K562 (cell line): ENCODE measurements around the gene RUNX1. TPM values are rescaled to one million over a fixed set of nuclear protein-coding genes. Genes with fewer than 3 reads are reported as not detected.

Experiments used
- ATAC-seq: fragments of 200-7000 bp; cut with Tn5 transposase; 3 replicates; pipeline ENCODE4 v1.9.1; 2020; ENCODE audit warnings: moderate library complexity
- BruUV-seq: library from RNA; stranded (reverse); fragments of 400-500 nt; replicated peaks from 2 replicates; lab custom pipeline; 2021; lab: Mats Ljungman, UMichigan
- CTCF ChIA-PET: fragments of 300-600 bp; formaldehyde crosslinking; extraction: SDS; loops from one replicate; lab custom pipeline; 2021; ENCODE audit warnings: low intra/inter-chr PET ratio; lab: Yijun Ruan, JAX
- POLR2A ChIA-PET: fragments of 300-600, 350-650 bp; sonication (Branson Sonifier 250); formaldehyde crosslinking; extraction: SDS; loops from one replicate; lab custom pipeline; 2021; ENCODE audit warnings: antibody characterized with exemption, inconsistent platforms; lab: Yijun Ruan, JAX
- DNase-seq, 4 experiments: peaks; one replicate each; pipeline versions ENCODE4 v3.0.0 to v3.0.0-alpha.2; 2011 to 2018; ENCODE audit warnings: low spot score in 3 of 4, mixed read lengths in 3 of 4; ENCODE audit errors: extremely low read depth in 1 of 4
- FAIRE-seq: peaks from 2 replicates; lab custom pipeline; 2011; peaks lifted over from hg19 to GRCh38; lab: Jason Lieb, UNC
- H2AFZ ChIP-seq: 2 replicates; pipeline ENCODE4 v1.6.0; 2011; ENCODE audit warnings: low read depth, low read length, control low read depth, inconsistent platforms
- H3K27ac ChIP-seq: fragments of 200-600 bp; 3 replicates; pipeline ENCODE4 v1.8.0; 2011; ENCODE audit warnings: low read depth, mild to moderate bottlenecking, control low read depth, inconsistent platforms, low read length, moderate library complexity, mixed read lengths; ENCODE audit errors: extremely low read depth
- H3K27me3 ChIP-seq, 2 experiments: fragments of 300-600 bp in 1 of 2; 2 replicates in 1 of 2; 3 replicates in 1 of 2; pipeline versions ENCODE4 v1.6.0 to v1.8.0; 2011; ENCODE audit warnings: inconsistent platforms in 2 of 2, low read length in 2 of 2, mild to moderate bottlenecking in 1 of 2, mixed read lengths in 1 of 2, moderate library complexity in 1 of 2; ENCODE audit not compliant: control insufficient read depth in 2 of 2, insufficient read depth in 2 of 2
- H3K36me3 ChIP-seq: fragments of 300-600 bp; 3 replicates; pipeline ENCODE4 v1.8.0; 2011; ENCODE audit warnings: mild to moderate bottlenecking, low read length, inconsistent platforms; ENCODE audit not compliant: control insufficient read depth, insufficient read depth
- H3K4me1 ChIP-seq, 2 experiments: fragments of 200-600 bp in 1 of 2; replicated peaks in 1 of 2; 2 replicates in 1 of 2; 3 replicates in 1 of 2; pipeline versions ENCODE4 v1.5.1 to v1.8.0; 2011; ENCODE audit warnings: inconsistent platforms in 2 of 2, low read length in 2 of 2, mild to moderate bottlenecking in 1 of 2, mixed read lengths in 1 of 2, moderate library complexity in 1 of 2; ENCODE audit not compliant: control insufficient read depth in 2 of 2, insufficient read depth in 2 of 2
- H3K4me2 ChIP-seq: 2 replicates; pipeline ENCODE4 v1.6.1; 2011; ENCODE audit warnings: low read length, control low read depth, inconsistent platforms, mixed read lengths; ENCODE audit not compliant: insufficient read depth
- H3K4me3 ChIP-seq: fragments of 200-600 bp; sonication (generic), shearing (Covaris generic); 2 replicates; pipeline ENCODE4 v1.5.1; 2016; ENCODE audit warnings: control low read depth, inconsistent platforms
- H3K79me2 ChIP-seq: fragments of 200-600 bp; 3 replicates; pipeline ENCODE4 v1.8.0; 2011; ENCODE audit warnings: low read length, inconsistent platforms; ENCODE audit not compliant: control insufficient read depth, insufficient read depth
- H3K9ac ChIP-seq, 2 experiments: 2 replicates each; pipeline versions ENCODE4 v1.6.0 to v1.6.1; 2011; ENCODE audit warnings: low read depth in 2 of 2, low read length in 2 of 2, control low read depth in 1 of 2, inconsistent platforms in 1 of 2, mild to moderate bottlenecking in 1 of 2, mixed read lengths in 1 of 2; ENCODE audit not compliant: insufficient read depth in 1 of 2
- H3K9me1 ChIP-seq: one replicate; pipeline ENCODE4 v1.6.0; 2011; ENCODE audit warnings: inconsistent platforms, mild to moderate bottlenecking, low read length, moderate library complexity; ENCODE audit not compliant: control insufficient read depth, insufficient read depth
- H3K9me3 ChIP-seq: replicated peaks from 2 replicates; pipeline ENCODE4 v1.5.1; 2011; ENCODE audit warnings: low read depth, low read length, inconsistent platforms; ENCODE audit not compliant: control insufficient read depth, insufficient read depth
- H4K20me1 ChIP-seq: replicated peaks from 2 replicates; pipeline ENCODE4 v1.6.1; 2011; ENCODE audit warnings: low read length, inconsistent platforms, mixed read lengths; ENCODE audit not compliant: control insufficient read depth, insufficient read depth
- ARID4B ChIP-seq: sonication (generic); formaldehyde crosslinking; IDR thresholded peaks from 2 replicates; pipeline ENCODE4 v1.8.0; 2022; ENCODE audit warnings: mild to moderate bottlenecking, missing genetic modification reagents
- CHD1 ChIP-seq: fragments of 200-600 bp; sonication (generic); IDR thresholded peaks from one replicate; pipeline ENCODE4 v1.6.1; 2012; ENCODE audit warnings: mild to moderate bottlenecking, moderate library complexity, low read length, inconsistent platforms
- E2F6 ChIP-seq, 2 experiments: IDR thresholded peaks; 2 replicates each; pipeline ENCODE4 v1.6.1; 2011; ENCODE audit warnings: borderline replicate concordance in 1 of 2, control low read depth in 1 of 2, low read depth in 1 of 2, low read length in 1 of 2, mild to moderate bottlenecking in 1 of 2, mixed read lengths in 1 of 2, moderate library complexity in 1 of 2; ENCODE audit not compliant: insufficient read depth in 1 of 2, insufficient read length in 1 of 2, poor library complexity in 1 of 2, severe bottlenecking in 1 of 2; ENCODE audit errors: extremely low read depth in 1 of 2
- ELF1 ChIP-seq: fragments of 200-800 bp; sonication (Bioruptor generic); IDR thresholded peaks from 2 replicates; pipeline ENCODE4 v1.6.1; 2016; ENCODE audit warnings: missing genetic modification characterization, missing compliant biosample characterization
- FOXK1 ChIP-seq: sonication (generic); formaldehyde crosslinking; IDR thresholded peaks from 2 replicates; pipeline ENCODE4 v1.8.0; 2022; ENCODE audit warnings: missing genetic modification reagents, mild to moderate bottlenecking, borderline replicate concordance
- GTF2A2 ChIP-seq: IDR thresholded peaks from 2 replicates; pipeline ENCODE4 v1.6.1; 2016; ENCODE audit warnings: mild to moderate bottlenecking, missing genetic modification characterization, missing compliant biosample characterization
- HDAC1 ChIP-seq, 2 experiments: fragments of 450-650 bp; IDR thresholded peaks; 2 replicates each; pipeline ENCODE4 v1.6.1; 2016 to 2017; ENCODE audit warnings: inconsistent platforms in 1 of 2, mild to moderate bottlenecking in 1 of 2, moderate library complexity in 1 of 2
- ID3 ChIP-seq, 2 experiments: fragments of 250-450 bp in 1 of 2; fragments of 450-650 bp in 1 of 2; sonication (Bioruptor Pico) in 1 of 2; IDR thresholded peaks; 2 replicates each; pipeline versions ENCODE4 v1.6.1 to v1.8.0; 2016 to 2021; ENCODE audit warnings: mild to moderate bottlenecking in 2 of 2, moderate library complexity in 2 of 2, missing compliant biosample characterization in 1 of 2, missing genetic modification characterization in 1 of 2
- MNT ChIP-seq, 2 experiments: fragments of 450-650 bp; conservative IDR thresholded peaks; 2 replicates each; pipeline ENCODE4 v1.6.1; 2017; ENCODE audit warnings: mild to moderate bottlenecking in 2 of 2, moderate library complexity in 2 of 2
- NR3C1 ChIP-seq: sonication (generic); formaldehyde crosslinking; IDR thresholded peaks from 2 replicates; pipeline ENCODE4 v1.8.1; 2022; ENCODE audit warnings: missing genetic modification reagents
- ZFX ChIP-seq: sonication (generic); formaldehyde crosslinking; IDR thresholded peaks from 2 replicates; pipeline ENCODE4 v1.8.0; 2022; ENCODE audit warnings: mild to moderate bottlenecking, missing genetic modification reagents, moderate library complexity
- WGBS: fragments of 100-300 bp; shearing (Covaris generic); methylation state at CpG from one replicate; pipeline ENCODE4 v1.1.6; 2016; ENCODE audit warnings: low coverage, mixed read lengths; ENCODE audit not compliant: insufficient coverage; ENCODE audit errors: missing lambda C conversion rate; 5-methylcytosine and 5-hydroxymethylcytosine counted together
- in situ Hi-C: fragments of 300-500 bp; cut with MboI; formaldehyde crosslinking; loops from 4 replicates; pipeline ENCODE4 v1.15.0; 2018; ENCODE audit warnings: inconsistent platforms, mixed read lengths
- intact Hi-C: fragments of 100-400 bp; cut with micrococcal nuclease; formaldehyde crosslinking; loops from 2 replicates; pipeline ENCODE4 v1.14.2; 2022
- polyA plus RNA-seq, 8 experiments: library from polyadenylated mRNA; depleted of rRNA in 4 of 8; stranded (reverse) in 5 of 8; unstranded in 3 of 8; fragments of >200 nt; fragmentation: Nextera tagmentation in 2 of 8; fragmentation: Illumina TruSeq in 1 of 8; extraction: Ambion mirVana in 2 of 8; extraction: Trizol in 1 of 8; gene quantifications; 2 replicates each; pipeline versions ENCODE4 v1.2.1 to v1.2.3, GENCODE V29; 2011 to 2014; ENCODE audit warnings: inconsistent platforms in 1 of 8, missing spikeins in 1 of 8
- total RNA-seq, 7 experiments: library from RNA; depleted of rRNA in 6 of 7; stranded (reverse); fragments of >200 nt in 6 of 7; fragmentation: Illumina TruSeq in 2 of 7; extraction: Trizol in 2 of 7; gene quantifications; 2 replicates each; pipeline versions ENCODE4 v1.2.1 to v1.2.3, GENCODE V29; 2011 to 2021; ENCODE audit warnings: low replicate concordance in 1 of 7

Gene RUNX1
- total and polyA plus RNA-seq, 9 of the 15 experiments (the other 6 are each of a cell fraction or from before 2014, with no cell fraction given) = 2.2 to 68.6 (median 17.8) TPM

GRCh38 chr21:34889320-34889675 lies 159.8 kb downstream of the RUNX1 start:
- in situ Hi-C loops = loop anchor here (5.0 kb wide), 1 partner anchor 138 kb away; no protein-coding TSS in a partner anchor
- ChIA-PET CTCF (interaction anchor here (0.6 to 2.9 kb wide), 2 partner anchors 71 to 510 kb away, joined by 3 to 19 read pairs; no protein-coding TSS in a partner anchor), POLR2A (interaction anchor here (0.6 to 5.4 kb wide), 20 partner anchors 9 to 619 kb away, joined by 3 to 54 read pairs (median 6); no protein-coding TSS in a partner anchor)
- Histone ChIP-seq H3K27ac (peak overlapping the region; percentile 94), H3K9me1 (no peaks in the 10 kb centered on the region), H3K9ac (peak overlapping the region; percentile 89 to 97), H3K4me2 (peak overlapping the region; percentile 83), H3K9me3 (0 out of 2 replicates have a peak, but pooled peaks cover 5% of the 10 kb centered on the region), H3K27me3 (no peaks in the 10 kb centered on the region), H4K20me1 (peaks cover 16% of the 10 kb centered on the region), H3K4me1 (peaks cover 11 to 40% of the 10 kb centered on the region in 2 experiments; a peak in 4 of 5 replicates), H3K36me3 (0 out of 3 replicates have a peak, but pooled peaks cover 3% of the 10 kb centered on the region), H3K4me3 (peak overlapping the region; percentile 68), H3K79me2 (peaks cover 50% of the 10 kb centered on the region), H2AFZ (peak overlapping the region; percentile 83; the same call in 1 of the 2 replicates)
- TSS peak; percentile 74 for BruUV-seq
- ATAC-seq (no peak), FAIRE-seq (no peak), DNase-seq (peak in 1 of 4 experiments; percentile 70)
- intact Hi-C loops = loop anchor here (2.0 to 5.0 kb wide), 5 partner anchors 63 to 512 kb away; no protein-coding TSS in a partner anchor
- WGBS = 0% methylated on average over 35 of the region's 45 CpGs
- TF ChIP-seq NR3C1 (CRISPR knock-in tag) (0 out of 2 replicates have a peak, but pooled peaks have one; percentile 6), MNT (conservative IDR thresholded peaks at IDR 0.05) (0 out of 4 replicates have a peak, but pooled peaks of 1 of the 2 experiments have one; percentile 45), HDAC1 (IDR thresholded peaks at IDR 0.05) (peak in 1 of 2 experiments; percentile 56; a peak in 2 of 4 replicates), FOXK1 (CRISPR knock-in tag) (0 out of 2 replicates have a peak, but pooled peaks have one; percentile 77), ELF1 (tag) (peak; percentile 52; the same call in 1 of the 2 replicates), GTF2A2 (peak; percentile 20; the same call in 1 of the 2 replicates), CHD1 (peak; percentile 93), ID3 (CRISPR knock-in tag; IDR thresholded peaks at IDR 0.05) (no peak), ID3 (tag; IDR thresholded peaks at IDR 0.05) (no peak), E2F6 (IDR thresholded peaks at IDR 0.05; ENCODE audit: borderline replicate concordance in 1 of 2, extremely low read depth in 1 of 2, insufficient read depth in 1 of 2, insufficient read length in 1 of 2, low read depth in 1 of 2, low read length in 1 of 2, poor library complexity in 1 of 2, severe bottlenecking in 1 of 2) (peak in 1 of 2 experiments; percentile 72), ARID4B (CRISPR knock-in tag) (0 out of 2 replicates have a peak, but pooled peaks have one; percentile 27), ZFX (peak; percentile 75)
